ENCODE data around the gene DYSF. TPM values are rescaled to one million over a fixed set of nuclear protein-coding genes. Genes with fewer than 3 reads are reported as not detected.

DYSF gene
- total and polyA plus RNA-seq, 2 donors from 2014 or later: 11.3 to 19.8 TPM

DNA sequence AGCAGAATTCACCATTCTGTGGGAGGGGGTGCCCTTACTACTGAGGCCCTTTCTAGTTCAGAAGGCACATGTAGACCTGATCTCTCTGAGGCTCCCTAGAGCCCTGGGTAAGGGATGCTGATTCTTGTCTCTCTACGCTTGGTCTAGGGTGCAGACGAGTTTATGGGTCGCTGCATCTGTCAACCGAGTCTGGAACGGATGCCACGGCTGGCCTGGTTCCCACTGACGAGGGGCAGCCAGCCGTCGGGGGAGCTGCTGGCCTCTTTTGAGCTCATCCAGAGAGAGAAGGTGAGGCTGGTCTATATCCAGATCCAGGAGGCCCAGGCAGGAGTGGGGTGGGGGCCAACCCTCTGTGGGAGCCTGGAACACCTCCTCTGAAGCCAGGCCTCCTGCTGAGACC is 147.2 kb downstream of the DYSF start:
- no peak for FAIRE-seq
- no peak for TF ChIP-seq CTCF (IDR thresholded peaks at IDR 0.05; ENCODE audit: borderline replicate concordance, extremely low read depth, insufficient read depth)
- intact Hi-C loops (cut with DNase I): no loop called here

DNA sequence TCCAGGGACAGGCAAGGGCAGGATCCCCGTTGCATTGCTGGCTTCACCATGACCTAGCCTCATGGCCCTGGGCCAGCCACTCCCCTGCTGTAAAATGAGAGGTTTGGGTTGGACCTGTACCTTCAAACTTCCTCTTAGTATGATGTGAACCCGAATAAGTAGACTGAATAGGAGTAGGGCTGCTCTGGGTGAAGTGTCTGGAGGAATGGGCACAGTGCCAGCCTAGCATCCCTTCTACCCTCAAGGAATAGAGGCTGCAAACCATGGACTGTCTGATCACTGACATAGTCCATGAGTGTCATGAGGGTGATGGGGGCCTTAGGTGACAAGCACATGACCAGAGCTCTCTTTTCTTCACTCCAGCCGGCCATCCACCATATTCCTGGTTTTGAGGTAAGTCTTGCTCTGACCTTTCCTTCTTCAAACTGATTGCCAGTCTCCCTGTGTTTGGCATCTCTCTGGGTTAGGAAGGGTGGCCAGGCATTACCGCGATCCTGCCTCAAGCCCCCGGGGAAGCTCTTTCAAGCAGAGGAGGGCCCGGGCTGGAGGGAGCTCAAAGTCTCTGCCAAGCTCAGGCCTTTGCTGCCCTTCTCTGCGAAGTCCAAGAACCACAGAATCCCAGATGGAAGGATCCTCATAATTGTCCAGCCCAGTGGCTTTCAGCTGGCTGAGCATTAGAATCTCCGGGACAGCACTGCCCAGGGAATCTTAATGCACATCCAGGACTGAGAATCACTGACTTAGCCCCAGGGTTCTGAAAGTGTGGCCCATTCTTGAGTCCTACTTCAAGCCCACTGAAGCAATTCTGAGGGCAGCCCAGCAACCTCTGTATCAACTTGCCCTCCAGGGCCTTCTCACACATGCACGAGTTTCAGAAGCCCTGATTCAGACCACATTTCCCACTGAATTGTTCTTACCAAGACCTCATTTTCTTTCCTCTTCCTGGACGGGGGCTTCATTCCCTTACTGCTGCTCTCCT is 148.1 kb downstream of the DYSF start:
- no peak overlapping the region for H3K9ac ChIP-seq (ENCODE audit: low read length in 3 of 3)
- no peak for FAIRE-seq
- no peaks in the 10 kb centered on the region for H3K27me3 ChIP-seq (ENCODE audit: control insufficient read depth, insufficient read depth, low read length)
- no peaks in the 10 kb centered on the region for H3K9me3 ChIP-seq (ENCODE audit: control insufficient read depth in 2 of 3, insufficient read depth in 1 of 3, low read length in 3 of 3)
- peaks cover 0 to 10% (median 0%) of the 10 kb centered on the region in 3 donors for H3K4me1 ChIP-seq (ENCODE audit: control insufficient read depth in 2 of 3, insufficient read depth in 2 of 3, low read depth in 1 of 3, low read length in 3 of 3)
- TF ChIP-seq CTCF (IDR thresholded peaks at IDR 0.05; ENCODE audit: borderline replicate concordance, extremely low read depth, insufficient read depth): no peak
- DNase-seq: peak in 2 of 5 donors; percentile 8 to 31
- intact Hi-C loops (cut with DNase I): no loop called here
- no peaks in the 10 kb centered on the region for H3K36me3 ChIP-seq (ENCODE audit: control insufficient read depth in 2 of 3, insufficient read depth in 3 of 3, low read length in 3 of 3)
- no peak overlapping the region for H3K4me3 ChIP-seq (ENCODE audit: low read length in 3 of 3)
- no peak overlapping the region for H3K27ac ChIP-seq (ENCODE audit: low read depth in 2 of 2, low read length in 2 of 2)

More for the DNA sequence above, 147.2 kb downstream of the DYSF start:
- no peaks in the 10 kb centered on the region for H3K36me3 ChIP-seq (ENCODE audit: control insufficient read depth in 2 of 3, insufficient read depth in 3 of 3, low read length in 3 of 3)
- H3K27me3 ChIP-seq (ENCODE audit: control insufficient read depth, insufficient read depth, low read length): no peaks in the 10 kb centered on the region
- peak in 2 of 5 donors; percentile 27 to 52 for DNase-seq
- no peak overlapping the region for H3K9ac ChIP-seq (ENCODE audit: low read length in 3 of 3)
- no peaks in the 10 kb centered on the region for H3K9me3 ChIP-seq (ENCODE audit: control insufficient read depth in 2 of 3, insufficient read depth in 1 of 3, low read length in 3 of 3)
- no peak overlapping the region for H3K4me3 ChIP-seq (ENCODE audit: low read length in 3 of 3)
- H3K4me1 ChIP-seq (ENCODE audit: control insufficient read depth in 2 of 3, insufficient read depth in 2 of 3, low read depth in 1 of 3, low read length in 3 of 3): peaks cover 0 to 10% (median 0%) of the 10 kb centered on the region in 3 donors
- H3K27ac ChIP-seq (ENCODE audit: low read depth in 2 of 2, low read length in 2 of 2): no peak overlapping the region

GRCh38 chr2:71602115-71602495 is 148.7 kb downstream of the DYSF start:
- Histone ChIP-seq H3K4me1 (ENCODE audit: control insufficient read depth in 2 of 3, insufficient read depth in 2 of 3, low read depth in 1 of 3, low read length in 3 of 3) (peaks cover 0 to 10% (median 0%) of the 10 kb centered on the region in 3 donors), H3K27me3 (ENCODE audit: control insufficient read depth, insufficient read depth, low read length) (no peaks in the 10 kb centered on the region), H3K36me3 (ENCODE audit: control insufficient read depth in 2 of 3, insufficient read depth in 3 of 3, low read length in 3 of 3) (no peaks in the 10 kb centered on the region), H3K9ac (ENCODE audit: low read length in 3 of 3) (no peak overlapping the region), H3K4me3 (ENCODE audit: low read length in 3 of 3) (no peak overlapping the region), H3K27ac (ENCODE audit: low read depth in 2 of 2, low read length in 2 of 2) (no peak overlapping the region), H3K9me3 (ENCODE audit: control insufficient read depth in 2 of 3, insufficient read depth in 1 of 3, low read length in 3 of 3) (no peaks in the 10 kb centered on the region)
- TF ChIP-seq CTCF (IDR thresholded peaks at IDR 0.05; ENCODE audit: borderline replicate concordance, extremely low read depth, insufficient read depth): no peak
- peak in 1 of 5 donors; percentile 2 for DNase-seq
- intact Hi-C loops (cut with DNase I): no loop called here
- no peak for FAIRE-seq

All from kidney (tissue), 14 donors.